Stimulated activated CD8-positive, alpha-beta memory T cell treated with anti-CD3 and anti-CD28 coated beads, Interleukin-12 subunit alpha, Interleukin-12 subunit beta, amount 100 ng/mL, for 24 hours (primary cell): ENCODE results near the gene XXYLT1.

ENCODE experiments used
- DNase-seq: peaks from one replicate; pipeline ENCODE4 v3.0.0-alpha.2; 2020; ENCODE audit errors: extremely low read depth

Gene XXYLT1

GRCh38 chr3:195185583-195185982 is 85.4 kb downstream of the XXYLT1 start:
- no peak for DNase-seq

- no peak for DNase-seq
These were observed 86.1 kb downstream of the XXYLT1 start for GRCh38 chr3:195184716-195185421.

- DNase-seq, result no peak
These were observed 87.7 kb downstream of the XXYLT1 start for GRCh38 chr3:195183071-195183776.

- no peak for DNase-seq
These were observed 88.5 kb downstream of the XXYLT1 start for GRCh38 chr3:195182470-195182795.

GRCh38 chr3:195181741-195182469 is 89.1 kb downstream of the XXYLT1 start:
- no peak for DNase-seq

GRCh38 chr3:195181113-195181498 is 89.9 kb downstream of the XXYLT1 start:
- no peak for DNase-seq

GRCh38 chr3:195180490-195181112 is 90.4 kb downstream of the XXYLT1 start:
- DNase-seq, result no peak

- no peak for DNase-seq
These were observed 91.0 kb downstream of the XXYLT1 start for GRCh38 chr3:195179776-195180489.

- DNase-seq, result no peak
These were observed 92.6 kb downstream of the XXYLT1 start for GRCh38 chr3:195178124-195178910.

- no peak for DNase-seq
These were observed 93.4 kb downstream of the XXYLT1 start for GRCh38 chr3:195177422-195178123.

- no peak for DNase-seq
These were observed 94.2 kb downstream of the XXYLT1 start for GRCh38 chr3:195176776-195177175.

- DNase-seq, result no peak
These were observed 95.3 kb downstream of the XXYLT1 start for GRCh38 chr3:195175476-195176337.

- no peak for DNase-seq
These were observed 95.9 kb downstream of the XXYLT1 start for GRCh38 chr3:195175076-195175475.

GRCh38 chr3:195173657-195174056 is 97.3 kb downstream of the XXYLT1 start:
- no peak for DNase-seq

- no peak for DNase-seq
These were observed 98.1 kb downstream of the XXYLT1 start for GRCh38 chr3:195172896-195173295.

- no peak for DNase-seq
These were observed 98.8 kb downstream of the XXYLT1 start for GRCh38 chr3:195172039-195172684.

GRCh38 chr3:195171093-195171873 is 99.7 kb downstream of the XXYLT1 start:
- DNase-seq, result no peak

GRCh38 chr3:195170496-195170895 is 100.5 kb downstream of the XXYLT1 start:
- DNase-seq, result no peak
